HEK293 (cell line): ENCODE results near the gene FOXP4.

Experiments used
- CTCF ChIA-PET: fragments of 350-600 bp; formaldehyde crosslinking; extraction: SDS; loops from one replicate; lab custom pipeline; 2021; ENCODE audit warnings: antibody characterized with exemption; lab: Yijun Ruan, JAX
- POLR2A ChIA-PET: fragments of 300-600 bp; formaldehyde crosslinking; extraction: SDS; loops from one replicate; lab custom pipeline; 2020; ENCODE audit warnings: antibody characterized with exemption, inconsistent platforms; lab: Yijun Ruan, JAX
- H3K27ac ChIP-seq: fragments of 200-500 bp; sonication (Bioruptor generic); 2 replicates; pipeline ENCODE4 v1.5.1; 2014; ENCODE audit warnings: low read depth, low read length, control low read depth, inconsistent platforms; ENCODE audit errors: extremely low read depth
- H3K36me3 ChIP-seq, 2 experiments: fragments of 200-500 bp in 1 of 2; sonication (Bioruptor generic) in 1 of 2; 1 replicate in 1 of 2; 2 replicates in 1 of 2; pipeline ENCODE4 v1.5.1; 2014 to 2017; ENCODE audit warnings: inconsistent platforms in 2 of 2, low read length in 2 of 2; ENCODE audit not compliant: control insufficient read depth in 2 of 2, insufficient read depth in 1 of 2
- H3K4me1 ChIP-seq: fragments of 200-500 bp; sonication (Bioruptor generic); 2 replicates; pipeline ENCODE4 v1.5.1; 2014; ENCODE audit warnings: mild to moderate bottlenecking, low read length, inconsistent platforms; ENCODE audit not compliant: control insufficient read depth, insufficient read depth
- H3K4me3 ChIP-seq: 2 replicates; pipeline ENCODE4 v1.5.1; 2011; ENCODE audit warnings: low read depth, mild to moderate bottlenecking, control low read depth, low read length, moderate library complexity
- H3K9me3 ChIP-seq: fragments of 200-500 bp; sonication (Bioruptor generic); 2 replicates; pipeline ENCODE4 v1.5.1; 2014; ENCODE audit warnings: low read depth, low read length, inconsistent platforms; ENCODE audit not compliant: control insufficient read depth, insufficient read depth
- GLIS2 ChIP-seq: fragments of 450-650 bp; formaldehyde crosslinking; IDR thresholded peaks from 2 replicates; pipeline ENCODE4 v1.5.1; 2016; ENCODE audit warnings: missing biosample characterization, missing genetic modification characterization
- KLF9 ChIP-seq: fragments of 450-650 bp; formaldehyde crosslinking; IDR thresholded peaks from 2 replicates; pipeline ENCODE4 v1.5.1; 2016; ENCODE audit warnings: missing biosample characterization, missing genetic modification characterization, low read depth
- OSR2 ChIP-seq: fragments of 450-650 bp; formaldehyde crosslinking; IDR thresholded peaks from 2 replicates; pipeline ENCODE4 v1.5.1; 2016; ENCODE audit warnings: missing biosample characterization, missing genetic modification characterization
- SP3 ChIP-seq: fragments of 450-650 bp; formaldehyde crosslinking; IDR thresholded peaks from 2 replicates; pipeline ENCODE4 v1.5.1; 2016; ENCODE audit warnings: missing biosample characterization, missing genetic modification characterization
- ZIC2 ChIP-seq: fragments of 450-650 bp; formaldehyde crosslinking; IDR thresholded peaks from 2 replicates; pipeline ENCODE4 v1.5.1; 2016; ENCODE audit warnings: missing biosample characterization, missing genetic modification characterization
- ZNF2 ChIP-seq: fragments of 450-650 bp; formaldehyde crosslinking; IDR thresholded peaks from 2 replicates; pipeline ENCODE4 v1.5.1; 2016; ENCODE audit warnings: missing biosample characterization, missing genetic modification characterization
- ZNF214 ChIP-seq: fragments of 450-650 bp; formaldehyde crosslinking; IDR thresholded peaks from 2 replicates; pipeline ENCODE4 v1.5.1; 2017; ENCODE audit warnings: missing biosample characterization, mild to moderate bottlenecking, missing genetic modification characterization, borderline replicate concordance
- ZNF248 ChIP-seq: fragments of 450-650 bp; formaldehyde crosslinking; IDR thresholded peaks from 2 replicates; pipeline ENCODE4 v1.5.1; 2017; ENCODE audit warnings: missing biosample characterization, missing genetic modification characterization
- ZNF280C ChIP-seq: fragments of 450-650 bp; formaldehyde crosslinking; IDR thresholded peaks from 2 replicates; pipeline ENCODE4 v1.5.1; 2016; ENCODE audit warnings: missing biosample characterization, missing genetic modification characterization
- ZNF302 ChIP-seq: fragments of 450-650 bp; formaldehyde crosslinking; IDR thresholded peaks from 2 replicates; pipeline ENCODE4 v1.5.1; 2016; ENCODE audit warnings: missing biosample characterization, missing genetic modification characterization, low read depth
- ZNF555 ChIP-seq: fragments of 450-650 bp; formaldehyde crosslinking; conservative IDR thresholded peaks from 2 replicates; pipeline ENCODE4 v1.5.1; 2017; ENCODE audit warnings: missing biosample characterization, mild to moderate bottlenecking, missing genetic modification characterization, inconsistent platforms
- ZNF600 ChIP-seq: fragments of 450-650 bp; formaldehyde crosslinking; IDR thresholded peaks from 2 replicates; pipeline ENCODE4 v1.5.1; 2016; ENCODE audit warnings: missing biosample characterization, missing genetic modification characterization
- ZNF658 ChIP-seq: fragments of 450-650 bp; formaldehyde crosslinking; IDR thresholded peaks from 2 replicates; pipeline ENCODE4; 2016; ENCODE audit warnings: missing biosample characterization, missing genetic modification characterization
- ZNF670 ChIP-seq: fragments of 450-650 bp; formaldehyde crosslinking; IDR thresholded peaks from 2 replicates; pipeline ENCODE4 v1.5.1; 2016; ENCODE audit warnings: missing biosample characterization, missing genetic modification characterization, low read depth
- ZNF677 ChIP-seq: fragments of 450-650 bp; IDR thresholded peaks from 2 replicates; pipeline ENCODE4 v1.5.0; 2018; ENCODE audit warnings: missing biosample characterization, mild to moderate bottlenecking, missing genetic modification characterization, moderate library complexity
- TF ChIP-seq, protein P1 (sequence below): fragments of 450-650 bp; formaldehyde crosslinking; conservative IDR thresholded peaks from 2 replicates; pipeline ENCODE4 v1.5.1; 2016; ENCODE audit warnings: low read depth, missing biosample characterization, missing genetic modification characterization
- TF ChIP-seq, protein P2 (sequence below): fragments of 450-650 bp; formaldehyde crosslinking; IDR thresholded peaks from 2 replicates; pipeline ENCODE4 v1.5.1; 2016; ENCODE audit warnings: missing biosample characterization, missing genetic modification characterization, low read depth
- TF ChIP-seq, protein P3 (sequence below): fragments of 450-650 bp; formaldehyde crosslinking; IDR thresholded peaks from 2 replicates; pipeline ENCODE4 v1.5.1; 2016; ENCODE audit warnings: missing biosample characterization, missing genetic modification characterization
- TF ChIP-seq, protein P4 (sequence below): fragments of 450-650 bp; formaldehyde crosslinking; IDR thresholded peaks from 2 replicates; pipeline ENCODE4 v1.5.1; 2016; ENCODE audit warnings: missing biosample characterization, missing genetic modification characterization

Gene FOXP4

DNA sequence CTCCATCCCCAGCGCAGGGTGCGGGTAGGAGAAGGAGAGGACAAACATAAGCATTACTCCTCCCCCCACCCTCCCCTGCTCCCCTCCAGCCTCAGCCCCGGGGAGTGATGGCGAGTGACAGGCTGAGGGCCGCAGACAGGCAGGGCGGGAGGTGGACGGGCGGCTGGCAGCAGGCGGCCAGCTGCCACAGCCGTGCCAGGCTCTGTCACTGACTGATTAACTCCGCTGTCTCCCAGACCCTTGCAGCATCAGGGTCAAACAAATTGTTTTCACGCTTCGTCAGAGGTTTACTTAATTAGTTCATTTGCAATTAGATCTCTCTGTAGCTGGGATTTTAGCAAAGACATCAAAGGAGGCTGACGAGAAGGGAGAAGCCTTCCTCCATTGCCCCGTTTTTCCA, 41.9 kb downstream of the FOXP4 start (continued):
- TF ChIP-seq ZNF280C (no peak), ZNF677 (no peak), KLF9 (tag by site-specific recombination) (no peak), ZNF670 (tag by site-specific recombination) (no peak), ZNF658 (no peak), ZNF2 (tag by site-specific recombination) (no peak), ZNF248 (tag by site-specific recombination) (no peak), OSR2 (tag by site-specific recombination) (no peak), ZNF302 (no peak)
- TF ChIP-seq, protein P1, sequence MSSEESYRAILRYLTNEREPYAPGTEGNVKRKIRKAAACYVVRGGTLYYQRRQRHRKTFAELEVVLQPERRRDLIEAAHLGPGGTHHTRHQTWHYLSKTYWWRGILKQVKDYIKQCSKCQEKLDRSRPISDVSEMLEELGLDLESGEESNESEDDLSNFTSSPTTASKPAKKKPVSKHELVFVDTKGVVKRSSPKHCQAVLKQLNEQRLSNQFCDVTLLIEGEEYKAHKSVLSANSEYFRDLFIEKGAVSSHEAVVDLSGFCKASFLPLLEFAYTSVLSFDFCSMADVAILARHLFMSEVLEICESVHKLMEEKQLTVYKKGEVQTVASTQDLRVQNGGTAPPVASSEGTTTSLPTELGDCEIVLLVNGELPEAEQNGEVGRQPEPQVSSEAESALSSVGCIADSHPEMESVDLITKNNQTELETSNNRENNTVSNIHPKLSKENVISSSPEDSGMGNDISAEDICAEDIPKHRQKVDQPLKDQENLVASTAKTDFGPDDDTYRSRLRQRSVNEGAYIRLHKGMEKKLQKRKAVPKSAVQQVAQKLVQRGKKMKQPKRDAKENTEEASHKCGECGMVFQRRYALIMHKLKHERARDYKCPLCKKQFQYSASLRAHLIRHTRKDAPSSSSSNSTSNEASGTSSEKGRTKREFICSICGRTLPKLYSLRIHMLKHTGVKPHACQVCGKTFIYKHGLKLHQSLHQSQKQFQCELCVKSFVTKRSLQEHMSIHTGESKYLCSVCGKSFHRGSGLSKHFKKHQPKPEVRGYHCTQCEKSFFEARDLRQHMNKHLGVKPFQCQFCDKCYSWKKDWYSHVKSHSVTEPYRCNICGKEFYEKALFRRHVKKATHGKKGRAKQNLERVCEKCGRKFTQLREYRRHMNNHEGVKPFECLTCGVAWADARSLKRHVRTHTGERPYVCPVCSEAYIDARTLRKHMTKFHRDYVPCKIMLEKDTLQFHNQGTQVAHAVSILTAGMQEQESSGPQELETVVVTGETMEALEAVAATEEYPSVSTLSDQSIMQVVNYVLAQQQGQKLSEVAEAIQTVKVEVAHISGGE (tag by site-specific recombination): no peak
- TF ChIP-seq, protein P2, sequence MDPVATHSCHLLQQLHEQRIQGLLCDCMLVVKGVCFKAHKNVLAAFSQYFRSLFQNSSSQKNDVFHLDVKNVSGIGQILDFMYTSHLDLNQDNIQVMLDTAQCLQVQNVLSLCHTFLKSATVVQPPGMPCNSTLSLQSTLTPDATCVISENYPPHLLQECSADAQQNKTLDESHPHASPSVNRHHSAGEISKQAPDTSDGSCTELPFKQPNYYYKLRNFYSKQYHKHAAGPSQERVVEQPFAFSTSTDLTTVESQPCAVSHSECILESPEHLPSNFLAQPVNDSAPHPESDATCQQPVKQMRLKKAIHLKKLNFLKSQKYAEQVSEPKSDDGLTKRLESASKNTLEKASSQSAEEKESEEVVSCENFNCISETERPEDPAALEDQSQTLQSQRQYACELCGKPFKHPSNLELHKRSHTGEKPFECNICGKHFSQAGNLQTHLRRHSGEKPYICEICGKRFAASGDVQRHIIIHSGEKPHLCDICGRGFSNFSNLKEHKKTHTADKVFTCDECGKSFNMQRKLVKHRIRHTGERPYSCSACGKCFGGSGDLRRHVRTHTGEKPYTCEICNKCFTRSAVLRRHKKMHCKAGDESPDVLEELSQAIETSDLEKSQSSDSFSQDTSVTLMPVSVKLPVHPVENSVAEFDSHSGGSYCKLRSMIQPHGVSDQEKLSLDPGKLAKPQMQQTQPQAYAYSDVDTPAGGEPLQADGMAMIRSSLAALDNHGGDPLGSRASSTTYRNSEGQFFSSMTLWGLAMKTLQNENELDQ: no peak

DNA sequence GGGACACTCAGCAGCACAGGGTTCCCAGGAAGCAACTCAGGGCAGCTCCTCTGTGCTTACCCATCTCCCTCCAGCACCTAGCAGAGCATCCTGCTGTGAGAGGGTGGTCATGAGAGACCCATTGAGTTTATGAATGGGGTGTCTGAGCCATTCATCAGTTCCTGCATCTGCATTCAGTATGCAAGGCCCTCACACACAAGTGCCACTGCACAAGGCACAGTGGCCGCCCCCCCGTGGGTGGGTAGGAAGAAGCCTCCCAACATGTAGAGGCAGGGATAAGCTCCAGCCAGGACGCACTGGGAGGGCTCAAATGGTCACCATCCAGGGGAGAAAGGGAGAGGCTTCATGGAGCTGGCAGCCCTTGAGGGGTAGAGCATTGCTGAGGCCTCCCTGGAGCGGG, 43.0 kb downstream of the FOXP4 start:
- Histone ChIP-seq H3K4me3 (no peak overlapping the region), H3K36me3 (peaks cover 10 to 78% of the 10 kb centered on the region in 2 experiments; a peak in 2 of 3 replicates), H3K4me1 (no peaks in the 10 kb centered on the region; the same call in 1 of the 2 replicates), H3K27ac (no peak overlapping the region), H3K9me3 (no peaks in the 10 kb centered on the region)
- CTCF ChIA-PET: interaction anchor here (0.5 to 13.7 kb wide), 13 partner anchors 13 to 259 kb away, joined by 3 to 122 read pairs (median 4); no protein-coding TSS in a partner anchor
- POLR2A ChIA-PET: interaction anchor here (1.0 to 1.3 kb wide), 2 partner anchors 11 to 42 kb away, joined by 3 to 4 read pairs; no protein-coding TSS in a partner anchor
- TF ChIP-seq ZNF214 (tag by site-specific recombination) (no peak), ZNF555 (no peak), ZNF280C (no peak), ZNF600 (tag by site-specific recombination) (0 out of 2 replicates have a peak, but pooled peaks have one; percentile 9), ZIC2 (tag by site-specific recombination) (peak; percentile 42; the same call in 1 of the 2 replicates), SP3 (tag by site-specific recombination) (no peak), GLIS2 (tag by site-specific recombination) (0 out of 2 replicates have a peak, but pooled peaks have one; percentile 24)
- TF ChIP-seq, protein P3, sequence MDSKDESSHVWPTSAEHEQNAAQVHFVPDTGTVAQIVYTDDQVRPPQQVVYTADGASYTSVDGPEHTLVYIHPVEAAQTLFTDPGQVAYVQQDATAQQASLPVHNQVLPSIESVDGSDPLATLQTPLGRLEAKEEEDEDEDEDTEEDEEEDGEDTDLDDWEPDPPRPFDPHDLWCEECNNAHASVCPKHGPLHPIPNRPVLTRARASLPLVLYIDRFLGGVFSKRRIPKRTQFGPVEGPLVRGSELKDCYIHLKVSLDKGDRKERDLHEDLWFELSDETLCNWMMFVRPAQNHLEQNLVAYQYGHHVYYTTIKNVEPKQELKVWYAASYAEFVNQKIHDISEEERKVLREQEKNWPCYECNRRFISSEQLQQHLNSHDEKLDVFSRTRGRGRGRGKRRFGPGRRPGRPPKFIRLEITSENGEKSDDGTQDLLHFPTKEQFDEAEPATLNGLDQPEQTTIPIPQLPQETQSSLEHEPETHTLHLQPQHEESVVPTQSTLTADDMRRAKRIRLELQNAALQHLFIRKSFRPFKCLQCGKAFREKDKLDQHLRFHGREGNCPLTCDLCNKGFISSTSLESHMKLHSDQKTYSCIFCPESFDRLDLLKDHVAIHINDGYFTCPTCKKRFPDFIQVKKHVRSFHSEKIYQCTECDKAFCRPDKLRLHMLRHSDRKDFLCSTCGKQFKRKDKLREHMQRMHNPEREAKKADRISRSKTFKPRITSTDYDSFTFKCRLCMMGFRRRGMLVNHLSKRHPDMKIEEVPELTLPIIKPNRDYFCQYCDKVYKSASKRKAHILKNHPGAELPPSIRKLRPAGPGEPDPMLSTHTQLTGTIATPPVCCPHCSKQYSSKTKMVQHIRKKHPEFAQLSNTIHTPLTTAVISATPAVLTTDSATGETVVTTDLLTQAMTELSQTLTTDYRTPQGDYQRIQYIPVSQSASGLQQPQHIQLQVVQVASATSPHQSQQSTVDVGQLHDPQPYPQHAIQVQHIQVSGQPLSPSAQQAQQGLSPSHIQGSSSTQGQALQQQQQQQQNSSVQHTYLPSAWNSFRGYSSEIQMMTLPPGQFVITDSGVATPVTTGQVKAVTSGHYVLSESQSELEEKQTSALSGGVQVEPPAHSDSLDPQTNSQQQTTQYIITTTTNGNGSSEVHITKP (tag by site-specific recombination): 0 out of 2 replicates have a peak, but pooled peaks have one; percentile 30
- TF ChIP-seq, protein P4, sequence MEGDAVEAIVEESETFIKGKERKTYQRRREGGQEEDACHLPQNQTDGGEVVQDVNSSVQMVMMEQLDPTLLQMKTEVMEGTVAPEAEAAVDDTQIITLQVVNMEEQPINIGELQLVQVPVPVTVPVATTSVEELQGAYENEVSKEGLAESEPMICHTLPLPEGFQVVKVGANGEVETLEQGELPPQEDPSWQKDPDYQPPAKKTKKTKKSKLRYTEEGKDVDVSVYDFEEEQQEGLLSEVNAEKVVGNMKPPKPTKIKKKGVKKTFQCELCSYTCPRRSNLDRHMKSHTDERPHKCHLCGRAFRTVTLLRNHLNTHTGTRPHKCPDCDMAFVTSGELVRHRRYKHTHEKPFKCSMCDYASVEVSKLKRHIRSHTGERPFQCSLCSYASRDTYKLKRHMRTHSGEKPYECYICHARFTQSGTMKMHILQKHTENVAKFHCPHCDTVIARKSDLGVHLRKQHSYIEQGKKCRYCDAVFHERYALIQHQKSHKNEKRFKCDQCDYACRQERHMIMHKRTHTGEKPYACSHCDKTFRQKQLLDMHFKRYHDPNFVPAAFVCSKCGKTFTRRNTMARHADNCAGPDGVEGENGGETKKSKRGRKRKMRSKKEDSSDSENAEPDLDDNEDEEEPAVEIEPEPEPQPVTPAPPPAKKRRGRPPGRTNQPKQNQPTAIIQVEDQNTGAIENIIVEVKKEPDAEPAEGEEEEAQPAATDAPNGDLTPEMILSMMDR (tag by site-specific recombination): no peak
